ENCODE measurements around the gene PARD3.

PARD3 gene

DNA sequence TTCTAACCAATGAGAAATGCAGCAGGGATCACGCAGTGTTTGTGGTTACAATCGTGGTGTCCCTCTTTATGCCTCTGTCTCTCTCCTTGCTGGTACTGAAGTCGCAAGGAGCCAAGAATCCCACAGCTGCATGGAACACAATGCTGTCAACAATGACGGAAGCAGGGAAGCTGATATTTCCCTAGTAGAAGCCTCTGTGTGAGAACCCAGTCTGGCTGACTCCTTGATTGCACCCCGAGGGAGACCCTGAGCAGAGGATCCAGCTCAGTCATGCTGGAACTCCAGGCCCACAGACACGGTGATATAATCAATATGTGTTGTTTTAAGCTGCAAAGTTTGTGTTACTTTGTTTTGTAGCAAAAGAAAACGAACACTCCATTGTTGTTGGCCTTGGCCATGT is 677.9 kb downstream of the PARD3 start:
- no peak for DNase-seq

GRCh38 chr10:34135515-34135914 is 679.6 kb downstream of the PARD3 start:
- DNase-seq: no peak

DNA sequence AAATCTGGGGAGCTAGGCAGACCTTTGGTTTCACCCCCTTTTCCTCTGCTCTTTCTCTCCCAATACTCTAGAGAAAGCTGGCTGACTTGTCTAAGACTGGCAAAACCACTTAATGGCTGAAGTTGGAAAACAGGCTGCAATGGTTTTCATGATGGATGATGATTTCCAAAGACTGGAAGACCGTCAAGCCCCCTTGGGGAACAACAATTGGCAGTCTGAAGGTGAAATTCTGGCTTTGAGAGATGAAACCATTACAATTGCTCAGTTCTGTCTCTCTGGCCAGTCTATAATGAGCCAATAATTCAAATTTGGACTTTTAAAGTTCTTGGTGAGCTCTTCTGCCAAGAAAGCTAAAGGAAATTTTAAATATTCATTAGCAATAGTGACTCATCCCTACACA is 680.5 kb downstream of the PARD3 start:
- DNase-seq: no peak

GRCh38 chr10:34133406-34133805 is 681.7 kb downstream of the PARD3 start:
- DNase-seq: no peak

DNA sequence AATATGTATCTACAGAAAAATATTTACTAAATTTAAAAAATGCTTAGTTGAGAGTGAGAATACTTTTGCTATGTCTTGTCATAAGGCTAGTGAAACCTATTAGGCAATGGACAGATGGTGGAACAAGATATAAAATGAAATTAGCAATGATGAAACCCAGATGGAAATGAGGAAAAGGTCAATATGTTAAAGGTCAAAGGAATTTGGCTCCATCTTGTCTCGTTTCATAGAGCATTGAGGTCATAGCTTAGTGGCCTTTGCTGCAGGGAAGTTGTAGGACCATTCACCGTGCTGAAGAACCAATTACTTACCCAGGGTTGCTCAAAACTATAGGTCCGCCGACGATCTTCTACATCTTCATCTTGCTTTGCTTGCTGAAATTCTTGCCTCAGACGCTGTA is 683.9 kb downstream of the PARD3 start:
- DNase-seq: no peak

- DNase-seq: no peak
Measured at GRCh38 chr10:34127676-34128075, 687.4 kb downstream of the PARD3 start.

DNA sequence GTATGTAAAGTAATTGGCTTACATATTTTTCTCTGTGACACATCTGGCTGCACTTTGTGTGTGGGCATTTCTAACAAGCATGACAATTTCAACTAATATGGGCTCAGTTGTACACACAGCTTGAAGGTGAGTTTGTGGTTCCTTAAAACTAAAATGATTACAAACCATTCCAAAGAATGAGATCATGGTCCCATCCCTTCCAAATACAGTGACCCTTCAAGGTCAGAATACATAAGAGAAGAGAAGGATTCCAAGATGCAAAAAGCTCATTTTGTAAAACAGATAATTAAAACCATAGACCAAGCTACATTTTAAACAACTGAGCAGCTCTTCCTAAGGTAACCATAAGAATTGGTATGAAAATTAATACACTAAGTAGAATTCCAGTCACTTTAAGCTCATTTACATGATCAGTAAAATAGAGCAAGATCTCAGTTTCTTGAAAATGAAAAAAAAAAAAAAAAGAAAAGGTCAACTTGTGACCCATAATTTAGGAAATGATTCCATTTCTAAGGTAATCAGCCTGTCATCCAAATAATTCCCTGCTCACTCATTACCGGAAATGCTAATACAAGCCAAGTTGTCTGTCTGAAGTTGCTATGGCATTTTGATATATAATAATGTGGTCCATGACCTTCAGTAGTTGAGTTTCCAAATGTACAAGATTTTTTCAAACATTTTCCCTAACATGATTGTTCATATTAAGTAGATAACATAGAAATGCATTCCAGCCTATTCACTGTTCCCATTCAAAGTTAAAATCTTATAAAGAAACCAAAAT is 688.5 kb downstream of the PARD3 start:
- no peak for DNase-seq

DNA sequence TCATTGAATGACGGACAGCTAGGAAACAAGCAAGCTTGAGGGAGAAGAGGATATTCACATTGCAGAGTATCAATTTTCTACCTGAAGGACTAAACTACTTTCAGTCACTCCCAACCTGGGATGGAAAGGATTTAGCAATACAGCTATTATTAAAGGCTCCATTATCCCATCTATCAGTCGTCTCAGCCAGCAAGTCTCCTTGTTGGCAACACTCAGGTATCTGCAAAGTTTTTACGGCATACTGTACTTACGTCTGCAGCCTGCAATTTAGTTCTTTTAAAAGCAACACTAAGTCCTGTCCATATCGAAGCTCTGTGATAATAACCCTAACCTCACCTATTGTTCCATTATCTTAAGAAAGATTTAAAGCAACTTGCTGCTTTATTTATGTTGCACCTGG is 689.4 kb downstream of the PARD3 start:
- DNase-seq: no peak

GRCh38 chr10:34124522-34125035 is 690.5 kb downstream of the PARD3 start:
- DNase-seq: no peak

- DNase-seq: no peak
Measured at GRCh38 chr10:34121781-34122622, 693.1 kb downstream of the PARD3 start.

- DNase-seq: no peak
Measured at GRCh38 chr10:34121125-34121753, 693.9 kb downstream of the PARD3 start.

- no peak for DNase-seq
Measured at GRCh38 chr10:34119456-34119855, 695.6 kb downstream of the PARD3 start.

- DNase-seq: no peak
Measured at GRCh38 chr10:34116681-34117271, 698.3 kb downstream of the PARD3 start.

DNA sequence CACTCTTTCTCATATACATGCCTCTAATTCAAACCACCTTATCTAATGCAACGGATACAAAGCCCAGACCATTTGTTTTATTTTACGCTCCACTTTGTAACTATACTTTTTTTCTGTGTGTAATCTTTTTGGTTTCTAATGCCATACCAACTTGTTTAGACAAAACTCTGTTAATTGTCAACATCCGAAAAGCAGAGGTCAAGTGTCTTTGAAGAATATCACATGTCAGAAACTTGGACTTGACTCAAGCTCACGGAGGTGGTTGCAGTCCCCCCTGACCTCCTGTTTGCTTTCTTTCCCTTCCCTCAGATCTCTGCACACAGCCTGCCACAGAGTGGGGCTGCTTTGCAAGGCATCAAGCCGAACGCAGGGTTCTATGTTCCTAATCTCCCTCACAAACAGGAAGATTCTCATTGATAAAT is 698.9 kb downstream of the PARD3 start:
- DNase-seq: no peak

- no peak for DNase-seq
Measured at GRCh38 chr10:34114914-34115313, 700.2 kb downstream of the PARD3 start.

- DNase-seq: no peak
Measured at GRCh38 chr10:34113504-34114225, 701.4 kb downstream of the PARD3 start.

DNA sequence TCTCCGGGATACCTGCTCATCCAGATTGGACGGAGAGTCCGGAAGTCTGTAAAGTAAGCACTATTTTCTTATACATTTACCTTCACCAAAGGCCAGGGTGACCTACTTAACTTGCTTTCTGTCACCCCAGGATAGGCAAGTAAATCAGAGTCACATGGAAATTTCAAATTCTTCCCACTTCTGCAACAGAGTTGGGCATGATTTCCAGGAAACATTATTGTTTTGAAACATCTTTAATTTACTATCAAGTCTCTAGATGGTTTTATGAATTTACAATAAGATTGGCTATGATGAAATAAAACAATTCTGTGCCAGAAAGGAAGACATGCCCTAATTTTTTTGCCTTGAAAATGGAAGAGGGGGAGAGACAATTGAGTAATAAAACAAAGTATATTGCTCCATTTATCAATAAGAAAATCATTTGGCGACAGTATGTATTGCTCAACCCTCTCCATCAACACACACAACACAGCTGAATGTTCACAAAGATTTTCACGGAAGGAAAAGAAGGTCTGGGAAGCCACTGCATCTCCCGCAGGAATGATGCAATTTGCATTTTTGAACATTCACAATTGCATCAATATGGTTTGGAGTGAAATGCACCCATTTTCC is 702.8 kb downstream of the PARD3 start:
- no peak for DNase-seq

DNA sequence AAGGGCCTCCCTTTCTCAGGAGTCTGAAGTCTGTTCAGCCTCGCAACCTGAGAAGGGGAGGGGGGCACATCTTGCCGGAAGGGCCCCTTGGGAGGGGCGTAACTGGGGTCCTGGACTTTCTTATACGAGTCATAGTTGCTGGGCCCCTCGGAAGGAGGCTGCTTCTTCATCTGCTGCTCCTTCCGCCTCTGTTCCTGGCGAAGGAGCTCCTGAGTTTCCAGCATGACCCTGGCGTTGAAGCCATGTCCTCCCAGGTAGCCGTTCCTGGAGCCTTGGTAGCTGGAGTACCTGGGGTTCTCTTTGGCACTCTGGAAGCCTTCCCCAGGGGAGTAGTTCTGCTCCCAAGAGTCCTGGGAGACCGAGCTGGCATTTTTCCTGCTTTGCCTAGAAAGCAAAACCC is 703.9 kb downstream of the PARD3 start:
- no peak for DNase-seq

GRCh38 chr10:34109952-34110702 is 705.0 kb downstream of the PARD3 start:
- no peak for DNase-seq

DNA sequence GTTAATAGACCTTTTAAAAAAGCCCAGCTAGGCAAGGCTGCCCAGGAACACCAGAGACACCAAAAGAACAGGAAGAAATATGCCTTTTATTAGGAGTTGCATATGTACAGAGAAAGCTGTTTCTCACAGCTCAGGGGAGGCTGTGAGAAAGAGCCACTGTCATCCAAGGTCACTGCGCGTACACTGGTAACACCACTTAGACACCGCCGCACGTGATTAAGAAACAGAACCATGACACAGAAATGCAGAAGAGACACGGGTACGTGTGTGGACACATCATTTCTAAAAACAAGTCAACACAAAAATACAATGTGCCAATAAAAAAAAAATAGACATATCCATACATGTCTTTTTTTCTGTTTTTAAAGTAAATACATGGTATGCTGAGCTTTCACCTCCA is 705.6 kb downstream of the PARD3 start:
- DNase-seq: no peak
